HG02938 (cell line): ENCODE measurements around the gene KRTAP12-2.
"Not testable (repeated sequence)": the region's sequence is repeated elsewhere in the genome, so short reads cannot be mapped to it uniquely, and the experiment has no call there.

Experiments
- ATAC-seq: cut with Tn5 transposase; IDR thresholded peaks from one replicate; pipeline ENCODE4 v1.9.1; 2021; ENCODE audit warnings: mild to moderate bottlenecking, moderate library complexity; ENCODE audit not compliant: unreplicated experiment

Gene KRTAP12-2

DNA sequence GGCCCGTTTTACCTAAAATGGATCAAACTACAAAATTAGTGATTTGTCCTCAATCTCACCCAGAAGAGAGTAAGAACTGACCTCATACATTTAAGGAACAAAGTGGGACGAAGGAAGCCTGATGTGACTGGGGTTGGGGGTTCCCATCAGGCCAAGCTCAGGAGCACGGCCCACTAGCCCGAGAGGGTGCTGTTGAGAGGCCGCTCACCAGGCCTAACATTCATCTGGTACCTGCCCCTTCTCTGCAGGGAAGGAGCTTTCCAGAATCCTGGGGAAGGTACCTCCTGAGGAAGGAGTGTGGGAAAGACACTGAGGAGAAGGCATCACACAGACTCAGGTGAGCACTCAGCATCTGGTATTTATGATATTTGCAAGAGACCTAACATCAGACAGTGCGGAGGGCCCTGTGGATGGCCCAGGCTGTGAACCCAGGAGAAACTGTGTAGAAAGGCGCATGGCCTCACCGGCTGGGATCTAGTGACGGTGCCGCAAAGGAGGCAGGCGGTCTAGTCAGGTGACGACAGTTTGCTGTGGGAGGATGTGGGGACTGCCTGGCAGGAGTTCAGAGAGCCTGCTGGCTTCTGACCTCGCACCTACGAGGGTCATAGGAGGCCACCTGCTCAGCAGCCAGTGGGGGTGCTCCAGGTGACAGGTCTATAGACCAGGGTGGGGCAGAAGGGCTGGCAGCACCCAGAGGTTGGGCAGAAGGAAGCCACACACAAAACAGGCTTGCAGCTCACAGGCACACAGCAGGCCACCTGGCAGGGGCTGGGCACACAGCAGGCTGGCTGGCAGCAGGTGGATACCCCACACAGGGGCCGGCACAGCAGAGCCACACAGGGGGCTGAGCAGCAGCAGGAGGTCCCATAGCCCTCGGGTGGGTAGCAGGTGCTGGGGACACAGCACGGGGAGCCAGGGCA lies 12.8 kb downstream of the KRTAP12-2 start:
- ATAC-seq = no peak

DNA sequence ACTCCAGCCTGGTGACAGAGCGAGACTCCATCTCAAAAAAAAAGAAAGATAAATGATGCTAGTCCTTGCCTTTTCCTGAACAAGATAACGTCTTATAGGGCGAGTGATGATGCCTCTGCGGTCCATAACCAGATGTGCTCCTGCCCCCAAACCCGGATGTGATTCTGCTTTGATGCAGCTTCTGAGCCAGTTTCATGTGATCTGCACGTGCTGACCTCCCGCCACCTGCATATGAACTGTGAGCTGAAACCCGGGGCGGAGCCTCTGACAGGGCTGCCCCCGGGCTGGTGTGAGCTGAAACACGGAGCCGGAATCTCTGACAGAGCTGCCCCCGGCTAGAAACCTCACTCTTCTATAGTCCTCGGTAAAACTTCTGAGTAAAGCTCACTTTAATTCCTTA lies 13.6 kb downstream of the KRTAP12-2 start:
- ATAC-seq = no peak

- no peak for ATAC-seq
Observed at GRCh38 chr21:44650973-44651675, 15.6 kb downstream of the KRTAP12-2 start.

- ATAC-seq = no peak
Observed at GRCh38 chr21:44650265-44650972, 16.3 kb downstream of the KRTAP12-2 start.

DNA sequence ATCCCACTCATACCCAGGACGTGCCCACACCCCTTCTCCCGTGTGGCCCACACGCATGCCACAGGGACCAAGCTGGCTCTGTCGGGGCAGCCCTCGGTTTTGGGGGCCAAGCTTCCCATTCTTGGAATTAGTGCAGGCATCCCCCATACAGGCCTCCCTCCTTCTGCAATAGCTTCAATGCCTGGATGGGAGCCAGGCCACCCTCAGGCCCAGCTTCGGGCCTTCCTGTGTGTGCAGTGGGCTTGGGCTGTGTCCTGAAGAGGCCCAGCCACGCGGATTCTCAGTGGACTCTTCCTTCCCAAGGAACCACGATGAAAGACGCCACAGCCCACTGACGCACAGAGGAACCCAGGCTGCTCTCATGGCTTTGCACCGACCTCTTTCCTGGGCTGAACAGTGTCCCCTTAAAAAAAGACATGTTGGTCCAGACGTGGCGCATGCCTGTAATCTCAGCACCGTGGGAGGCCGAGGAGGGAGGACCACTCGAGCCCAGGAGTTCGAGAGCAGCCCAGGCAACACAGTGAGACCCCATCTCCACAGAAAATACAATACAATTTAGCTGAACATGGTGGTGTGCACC lies 17.1 kb downstream of the KRTAP12-2 start:
- ATAC-seq = no peak

- ATAC-seq = no peak
Observed at GRCh38 chr21:44648557-44649311, 18.0 kb downstream of the KRTAP12-2 start.

DNA sequence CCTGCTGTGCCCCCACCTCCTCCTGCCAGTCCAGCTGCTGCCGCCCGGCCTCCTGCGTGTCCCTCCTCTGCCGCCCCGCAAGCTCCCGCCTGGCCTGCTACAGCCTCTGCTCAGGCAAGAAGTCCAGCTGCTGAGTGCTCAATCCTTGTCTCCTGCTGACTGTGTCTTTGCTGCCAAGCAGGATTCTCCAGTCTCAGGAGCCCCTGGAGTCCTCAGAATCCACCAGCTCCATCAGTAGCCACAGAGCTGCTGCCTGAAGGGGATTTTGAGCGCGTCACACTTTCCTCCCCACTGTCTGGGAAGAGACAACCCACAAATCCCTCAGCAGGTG lies 19.5 kb downstream of the KRTAP12-2 start:
- no peak for ATAC-seq

GRCh38 chr21:44646366-44647221 lies 20.1 kb downstream of the KRTAP12-2 start, which contains the start of gene KRTAP10-11:
TSS of gene KRTAP10-11 (plus strand) at chr21:44646414. CDS start at chr21:44646459, 45 bp downstream.
- not testable (repeated sequence) for ATAC-seq

DNA sequence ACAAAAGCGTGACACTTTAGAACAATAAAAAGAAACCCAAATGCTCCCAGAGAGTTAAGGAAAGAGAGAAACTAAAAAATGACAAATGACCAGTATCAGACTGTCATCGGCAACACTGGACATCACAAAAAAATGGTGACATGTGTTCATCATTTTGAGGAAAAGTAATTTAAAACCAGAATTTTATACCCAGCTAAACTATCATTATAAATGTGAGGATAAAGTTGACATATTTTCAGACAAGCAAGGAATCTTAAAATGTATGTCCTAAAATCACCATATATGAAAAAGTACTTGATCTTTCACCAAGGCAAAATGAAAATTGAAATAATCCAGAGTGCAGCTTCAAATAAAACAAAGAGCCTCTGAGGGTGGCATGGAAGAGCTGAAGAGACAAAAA lies 21.8 kb downstream of the KRTAP12-2 start:
- ATAC-seq = no peak

DNA sequence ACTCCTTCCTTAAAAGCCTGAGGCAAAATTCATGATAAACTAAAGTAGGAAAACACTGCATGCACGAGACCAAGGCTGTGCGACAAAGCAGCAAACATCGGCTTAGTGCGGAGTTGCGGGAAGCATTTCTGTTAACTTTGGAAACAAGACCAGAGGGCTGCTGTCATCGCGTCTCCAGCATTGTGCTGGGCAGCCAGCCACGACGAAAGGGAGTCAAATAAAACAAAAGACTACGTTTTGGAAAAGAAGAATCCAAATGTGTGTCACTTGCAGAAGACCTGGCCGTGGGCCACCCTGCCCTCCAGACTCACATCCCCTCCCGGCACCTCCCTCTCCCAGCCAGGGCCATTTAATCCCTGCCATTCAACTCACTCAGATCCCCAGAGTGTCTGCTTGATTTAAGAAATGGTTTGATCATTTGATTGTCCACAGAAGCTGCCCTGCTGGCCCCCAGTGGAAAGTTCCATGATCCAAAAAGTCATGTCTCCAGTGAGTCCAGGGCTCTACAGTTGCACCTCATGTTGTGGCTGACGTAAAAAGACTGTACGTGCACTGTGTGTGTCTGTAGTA lies 22.9 kb downstream of the KRTAP12-2 start:
- no peak for ATAC-seq

DNA sequence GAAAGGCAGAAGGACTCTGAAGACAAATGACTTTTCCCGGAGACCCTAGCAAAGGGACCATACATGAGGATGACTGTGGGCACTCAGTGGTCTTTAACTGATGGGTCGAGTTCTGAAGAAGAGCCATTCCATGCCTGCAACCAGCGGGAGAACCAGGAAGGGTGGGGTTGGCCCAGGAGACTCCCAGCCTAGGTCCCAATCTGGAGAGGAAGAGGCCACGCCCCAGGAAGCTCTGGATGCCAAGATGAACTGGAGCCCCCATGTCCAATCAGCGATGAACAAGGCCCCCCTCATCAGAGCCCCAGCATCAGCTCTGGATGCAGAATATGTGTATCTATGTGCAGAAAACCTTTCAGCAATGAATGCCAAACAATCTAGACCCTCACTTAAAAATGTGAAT lies 26.0 kb downstream of the KRTAP12-2 start:
- ATAC-seq = no peak

DNA sequence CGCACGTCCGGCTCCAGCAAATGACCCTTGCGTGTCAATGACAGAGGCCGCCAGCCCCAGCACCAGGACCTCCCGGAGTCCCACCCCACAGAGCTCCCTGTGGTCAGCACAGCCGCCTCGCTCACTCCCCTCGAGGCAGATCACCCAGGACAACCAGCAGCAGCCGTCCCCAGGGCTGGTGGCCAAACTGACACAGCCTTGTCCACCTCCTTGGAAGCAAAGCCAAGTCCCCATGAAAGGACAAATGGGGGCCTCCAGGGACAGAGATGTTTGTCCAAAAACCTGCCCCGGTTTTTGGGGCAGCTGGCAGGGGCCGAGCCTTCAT lies 27.4 kb downstream of the KRTAP12-2 start:
- ATAC-seq = no peak

DNA sequence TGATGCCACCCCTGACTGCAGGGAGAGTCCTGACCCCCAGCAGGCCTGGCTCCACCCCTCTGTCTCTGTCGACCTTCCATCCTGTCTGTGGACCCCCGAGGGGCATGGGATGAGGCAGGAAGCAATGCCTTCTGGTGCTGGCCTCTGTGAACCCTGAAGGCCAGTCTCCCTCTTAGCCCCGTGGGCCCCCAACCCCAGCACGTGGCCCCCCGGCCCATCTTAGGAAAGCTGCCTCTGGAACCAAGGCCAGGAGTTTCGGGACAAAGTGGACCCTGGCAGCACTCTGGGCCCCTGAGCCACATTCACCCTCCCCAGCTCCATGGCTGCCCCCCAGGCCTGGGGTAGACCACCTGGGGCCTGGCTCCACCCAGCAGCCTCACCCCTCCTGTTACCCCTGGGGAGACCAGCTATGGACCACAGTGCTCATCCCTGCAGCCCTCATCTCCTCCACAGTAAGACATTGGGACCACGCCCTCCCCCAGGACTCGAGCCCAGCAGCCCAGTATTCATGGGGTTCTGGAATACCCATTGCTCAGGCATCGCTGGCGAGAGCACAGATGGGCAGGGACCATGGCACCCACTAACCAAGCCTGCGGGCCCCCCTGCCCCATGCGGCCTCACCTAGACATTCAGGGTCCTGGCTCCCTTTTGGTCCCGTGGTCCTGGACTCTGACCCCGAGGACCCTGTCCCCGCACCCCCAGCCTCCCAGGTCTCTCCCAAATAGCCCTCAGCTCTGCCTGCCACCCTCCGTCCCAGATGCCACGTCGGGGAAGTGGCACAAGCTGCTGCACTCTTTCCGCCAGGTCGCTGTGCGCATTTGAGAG lies 28.0 kb downstream of the KRTAP12-2 start:
- ATAC-seq = not testable (repeated sequence)

- ATAC-seq = not testable (repeated sequence)
Observed at GRCh38 chr21:44637851-44638348, 28.8 kb downstream of the KRTAP12-2 start.

DNA sequence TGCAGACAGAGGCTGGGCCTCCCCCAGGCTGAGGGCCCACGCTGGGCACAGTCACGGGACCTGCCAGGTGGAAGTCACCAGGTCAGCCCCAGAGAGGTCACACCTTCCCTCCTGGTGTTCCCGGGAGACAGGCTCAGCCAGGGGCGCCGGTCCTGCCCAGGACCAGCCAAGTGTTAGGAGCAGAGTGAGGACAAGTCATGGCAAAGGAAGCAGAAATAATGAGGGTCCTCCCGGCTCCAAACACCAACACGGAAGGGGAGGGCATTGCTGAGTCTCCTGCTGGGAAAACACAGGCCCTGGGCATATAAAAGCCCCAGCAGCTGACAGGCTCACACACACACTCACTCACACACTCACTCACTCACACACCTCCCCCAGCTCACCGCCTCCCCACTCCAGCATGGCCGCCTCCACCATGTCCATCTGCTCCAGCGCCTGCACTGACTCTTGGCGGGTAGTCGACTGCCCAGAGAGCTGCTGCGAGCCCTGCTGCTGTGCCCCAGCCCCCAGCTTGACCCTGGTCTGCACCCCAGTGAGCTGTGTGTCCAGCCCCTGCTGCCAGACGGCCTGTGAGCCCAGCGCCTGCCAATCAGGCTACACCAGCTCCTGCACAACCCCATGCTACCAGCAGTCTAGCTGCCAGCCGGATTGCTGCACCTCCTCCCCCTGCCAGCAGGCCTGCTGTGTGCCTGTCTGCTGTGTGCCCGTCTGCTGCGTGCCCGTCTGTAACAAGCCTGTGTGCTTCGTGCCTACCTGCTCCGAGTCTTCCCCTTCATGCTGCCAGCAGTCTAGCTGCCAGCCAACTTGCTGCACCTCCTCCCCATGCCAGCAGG lies 29.5 kb downstream of the KRTAP12-2 start, which contains the start of gene KRTAP10-10:
Gene KRTAP10-10 (plus strand): TSS at position 339 of the 833 bp plus-strand sequence. CDS start 62 bp downstream, at position 401.
- ATAC-seq = no peak

GRCh38 chr21:44636209-44637017 lies 30.3 kb downstream of the KRTAP12-2 start:
- ATAC-seq = no peak
